ENCODE data around the gene CD300C.
"Not testable (repeated sequence)": the region's sequence is repeated elsewhere in the genome, so short reads cannot be mapped to it uniquely, and the experiment has no call there.

CD300C gene

GRCh38 chr17:74569020-74570003 lies 23.4 kb upstream of the CD300C start:
- H3K4me3 Mint-ChIP-seq: no peak overlapping the region
- H3K9me3 Mint-ChIP-seq: no peaks in the 10 kb centered on the region
- H3K27ac Mint-ChIP-seq: no peak overlapping the region
- peaks cover 9% of the 10 kb centered on the region for H3K4me1 Mint-ChIP-seq (ENCODE audit: low read depth)
- H3K27me3 Mint-ChIP-seq (ENCODE audit: low read depth): peaks cover 29% of the 10 kb centered on the region
- H3K36me3 Mint-ChIP-seq (ENCODE audit: low read depth): no peaks in the 10 kb centered on the region
- DNase-seq (ENCODE audit: low spot score): peak; percentile 26

- no peak overlapping the region for H3K4me3 Mint-ChIP-seq
- H3K4me1 Mint-ChIP-seq (ENCODE audit: low read depth): peaks cover 9% of the 10 kb centered on the region
- no peaks in the 10 kb centered on the region for H3K9me3 Mint-ChIP-seq
- H3K27me3 Mint-ChIP-seq (ENCODE audit: low read depth): peaks cover 26% of the 10 kb centered on the region
- no peak for DNase-seq (ENCODE audit: low spot score)
- no peak overlapping the region for H3K27ac Mint-ChIP-seq
- H3K36me3 Mint-ChIP-seq (ENCODE audit: low read depth): no peaks in the 10 kb centered on the region
Observed at GRCh38 chr17:74568106-74568873, 22.4 kb upstream of the CD300C start.

- Mint-ChIP-seq H3K4me3 (no peak within 1 kb of the TSS), H3K4me1 (ENCODE audit: low read depth) (peaks cover 9% of the 10 kb centered on the region)
Observed at GRCh38 chr17:74567397-74567796, 21.5 kb upstream of the CD300C start, which contains the start of gene CD300H. Gene CD300H (minus strand): TSS chr17:74567509.

DNA sequence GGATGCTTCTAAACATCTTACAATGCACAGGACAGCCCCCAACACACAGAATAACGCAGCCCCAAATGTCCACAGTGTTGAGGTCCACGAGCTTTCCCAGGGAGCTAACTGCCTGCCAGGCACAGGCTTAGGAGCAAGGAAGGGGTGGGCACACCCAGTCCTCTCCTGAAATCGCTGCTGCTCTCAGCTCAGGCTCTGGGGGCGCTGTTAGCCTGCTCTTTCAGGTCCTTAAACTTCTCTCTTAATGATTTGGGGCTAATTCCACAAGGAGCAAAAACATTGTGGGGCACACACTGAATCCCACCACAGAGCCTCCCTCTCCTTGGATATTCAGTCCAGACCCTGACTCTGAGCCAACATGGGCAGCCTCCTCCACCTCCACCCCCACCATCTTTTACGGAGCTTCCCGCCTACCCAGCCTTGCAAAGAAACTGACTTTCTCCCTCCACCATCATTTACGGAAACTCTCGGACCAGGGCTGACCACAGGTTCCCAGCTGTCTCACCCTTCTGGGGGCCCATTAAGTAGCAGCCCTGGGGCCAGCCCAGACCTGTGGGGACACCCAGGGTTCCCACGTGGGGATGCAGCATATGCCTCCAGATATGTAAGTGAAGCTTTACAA lies 20.3 kb upstream of the CD300C start:
- Mint-ChIP-seq H3K27me3 (ENCODE audit: low read depth) (peaks cover 25% of the 10 kb centered on the region), H3K36me3 (ENCODE audit: low read depth) (no peaks in the 10 kb centered on the region)
- no peak for DNase-seq (ENCODE audit: low spot score)

More at GRCh38 chr17:74567397-74567796, 21.5 kb upstream of the CD300C start, which contains the start of gene CD300H:
- Mint-ChIP-seq H3K27ac (no peak within 1 kb of the TSS), H3K27me3 (ENCODE audit: low read depth) (peaks cover 22% of the 10 kb centered on the region), H3K36me3 (ENCODE audit: low read depth) (no peaks in the 10 kb centered on the region), H3K9me3 (no peaks in the 10 kb centered on the region)
- no peak for DNase-seq (ENCODE audit: low spot score)

GRCh38 chr17:74565126-74565525 lies 19.2 kb upstream of the CD300C start:
- Mint-ChIP-seq H3K27ac (no peak overlapping the region), H3K36me3 (ENCODE audit: low read depth) (no peaks in the 10 kb centered on the region), H3K4me1 (ENCODE audit: low read depth) (peaks cover 9% of the 10 kb centered on the region), H3K27me3 (ENCODE audit: low read depth) (peaks cover 27% of the 10 kb centered on the region), H3K4me3 (no peak overlapping the region), H3K9me3 (no peaks in the 10 kb centered on the region)
- no peak for DNase-seq (ENCODE audit: low spot score)

More for the DNA sequence above, 20.3 kb upstream of the CD300C start:
- Mint-ChIP-seq H3K27ac (no peak overlapping the region), H3K4me3 (no peak overlapping the region), H3K4me1 (ENCODE audit: low read depth) (peaks cover 9% of the 10 kb centered on the region), H3K9me3 (no peaks in the 10 kb centered on the region)

DNA sequence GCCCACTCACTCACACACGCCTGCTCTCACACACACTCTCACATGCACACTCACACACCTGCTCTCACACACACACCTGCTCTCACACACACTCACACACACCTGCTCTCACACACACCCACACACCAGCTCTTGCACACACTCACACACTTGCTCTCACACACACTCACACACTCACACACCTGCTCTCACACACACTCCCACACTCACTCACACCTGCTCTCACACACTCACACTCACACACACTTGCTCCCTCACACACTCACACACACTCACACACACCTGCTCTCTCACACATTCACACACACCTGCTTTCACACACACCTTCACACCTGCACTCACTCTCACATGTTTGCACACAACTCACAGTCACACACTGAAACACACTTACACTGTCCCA lies 17.4 kb upstream of the CD300C start:
- no peak for DNase-seq (ENCODE audit: low spot score)
- Mint-ChIP-seq H3K36me3 (ENCODE audit: low read depth) (no peaks in the 10 kb centered on the region), H3K4me1 (ENCODE audit: low read depth) (peaks cover 10% of the 10 kb centered on the region), H3K4me3 (no peak overlapping the region), H3K27me3 (ENCODE audit: low read depth) (peaks cover 14% of the 10 kb centered on the region), H3K27ac (no peak overlapping the region), H3K9me3 (no peaks in the 10 kb centered on the region)

- no peak for DNase-seq (ENCODE audit: low spot score)
- H3K27ac Mint-ChIP-seq: no peak overlapping the region
- no peaks in the 10 kb centered on the region for H3K36me3 Mint-ChIP-seq (ENCODE audit: low read depth)
- H3K4me3 Mint-ChIP-seq: no peak overlapping the region
- peaks cover 13% of the 10 kb centered on the region for H3K27me3 Mint-ChIP-seq (ENCODE audit: low read depth)
- H3K9me3 Mint-ChIP-seq: no peaks in the 10 kb centered on the region
- H3K4me1 Mint-ChIP-seq (ENCODE audit: low read depth): peaks cover 8% of the 10 kb centered on the region
Observed at GRCh38 chr17:74561586-74561985, 15.7 kb upstream of the CD300C start.

- Mint-ChIP-seq H3K4me1 (ENCODE audit: low read depth) (peaks cover 8% of the 10 kb centered on the region), H3K27ac (no peak overlapping the region), H3K9me3 (no peaks in the 10 kb centered on the region), H3K4me3 (no peak overlapping the region), H3K27me3 (ENCODE audit: low read depth) (peaks cover 13% of the 10 kb centered on the region), H3K36me3 (ENCODE audit: low read depth) (no peaks in the 10 kb centered on the region)
- DNase-seq (ENCODE audit: low spot score): no peak
Observed at GRCh38 chr17:74558882-74559519, 13.1 kb upstream of the CD300C start.

- H3K27me3 Mint-ChIP-seq (ENCODE audit: low read depth): peaks cover 13% of the 10 kb centered on the region
- not testable (repeated sequence) for DNase-seq (ENCODE audit: low spot score); H3K36me3 Mint-ChIP-seq (ENCODE audit: low read depth); H3K4me1 Mint-ChIP-seq (ENCODE audit: low read depth); H3K4me3 Mint-ChIP-seq; H3K9me3 Mint-ChIP-seq; H3K27ac Mint-ChIP-seq
Observed at GRCh38 chr17:74558402-74558801, 12.5 kb upstream of the CD300C start.

- H3K36me3 Mint-ChIP-seq (ENCODE audit: low read depth): no peaks in the 10 kb centered on the region
- DNase-seq (ENCODE audit: low spot score): no peak
- H3K27me3 Mint-ChIP-seq (ENCODE audit: low read depth): peaks cover 7% of the 10 kb centered on the region
- no peaks in the 10 kb centered on the region for H3K9me3 Mint-ChIP-seq
- H3K4me1 Mint-ChIP-seq (ENCODE audit: low read depth): peaks cover 8% of the 10 kb centered on the region
- no peak overlapping the region for H3K27ac Mint-ChIP-seq
- no peak overlapping the region for H3K4me3 Mint-ChIP-seq
Observed at GRCh38 chr17:74555427-74555940, 9.6 kb upstream of the CD300C start.

DNA sequence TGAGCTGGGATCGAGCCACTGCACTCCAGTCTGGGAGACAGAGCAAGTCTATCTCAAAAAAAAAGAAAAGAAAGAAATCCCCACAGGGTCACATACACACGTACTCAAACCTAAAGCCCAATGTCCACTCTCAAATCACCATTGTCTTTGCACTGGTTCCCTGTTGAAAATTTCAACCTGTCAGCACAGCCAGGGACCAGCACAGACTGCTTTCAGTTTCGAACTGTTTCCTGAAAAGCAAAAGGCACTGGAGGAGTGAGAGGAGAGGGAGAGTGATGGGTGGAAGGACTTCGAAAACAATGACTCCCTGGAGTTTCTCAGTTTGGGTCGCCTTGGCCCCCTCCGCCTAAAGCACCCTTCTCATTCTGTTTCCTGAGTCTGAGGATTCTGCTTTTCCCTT lies 9.0 kb upstream of the CD300C start:
- H3K4me1 Mint-ChIP-seq (ENCODE audit: low read depth): peaks cover 8% of the 10 kb centered on the region
- H3K27me3 Mint-ChIP-seq (ENCODE audit: low read depth): peaks cover 7% of the 10 kb centered on the region
- no peak for DNase-seq (ENCODE audit: low spot score)
- no peaks in the 10 kb centered on the region for H3K36me3 Mint-ChIP-seq (ENCODE audit: low read depth)
- no peak overlapping the region for H3K4me3 Mint-ChIP-seq
- H3K27ac Mint-ChIP-seq: no peak overlapping the region
- H3K9me3 Mint-ChIP-seq: no peaks in the 10 kb centered on the region

- H3K27ac Mint-ChIP-seq: no peak overlapping the region
Observed at GRCh38 chr17:74552037-74552436, 6.1 kb upstream of the CD300C start.

DNA sequence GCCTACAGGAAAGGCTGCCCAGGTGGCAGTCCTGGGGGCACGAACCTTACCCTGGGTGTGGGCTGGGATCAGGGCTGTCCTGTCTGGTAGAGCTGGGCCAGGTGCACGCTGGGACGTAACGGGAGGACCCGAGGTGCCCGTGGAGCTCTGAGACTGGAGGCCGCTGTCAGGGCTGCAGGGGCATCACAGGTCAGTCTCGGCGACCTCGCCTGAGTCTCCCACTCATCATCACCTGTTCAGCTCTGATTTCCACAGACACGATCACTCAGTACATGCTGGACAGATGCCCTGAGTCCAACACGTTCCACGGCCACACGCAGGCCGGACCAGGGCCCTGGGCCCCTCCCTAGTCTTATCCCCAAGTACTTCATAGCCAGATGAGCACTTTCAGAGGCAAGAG lies 4.7 kb upstream of the CD300C start:
- Mint-ChIP-seq H3K9me3 (no peaks in the 10 kb centered on the region), H3K27ac (no peak overlapping the region), H3K36me3 (ENCODE audit: low read depth) (no peaks in the 10 kb centered on the region), H3K4me1 (ENCODE audit: low read depth) (peaks cover 14% of the 10 kb centered on the region), H3K4me3 (no peak overlapping the region), H3K27me3 (ENCODE audit: low read depth) (no peaks in the 10 kb centered on the region)
- no peak for DNase-seq (ENCODE audit: low spot score)

More at GRCh38 chr17:74552037-74552436, 6.1 kb upstream of the CD300C start:
- H3K4me3 Mint-ChIP-seq: no peak overlapping the region
- peaks cover 3% of the 10 kb centered on the region for H3K27me3 Mint-ChIP-seq (ENCODE audit: low read depth)
- peaks cover 12% of the 10 kb centered on the region for H3K4me1 Mint-ChIP-seq (ENCODE audit: low read depth)
- no peak for DNase-seq (ENCODE audit: low spot score)
- no peaks in the 10 kb centered on the region for H3K9me3 Mint-ChIP-seq
- H3K36me3 Mint-ChIP-seq (ENCODE audit: low read depth): no peaks in the 10 kb centered on the region

All from T-helper 2 cell treated with Interferon-gamma antibody and Interleukin-4, amounts not matched to agents 5 μg/mL and 100 μg/mL, for 36 hours (primary cell).